ENCODE results near the gene SRRM2.

Gene SRRM2

GRCh38 chr16:2752035-2752849 lies at the start of gene SRRM2:
TSS of gene SRRM2 (plus strand) at chr16:2752638. CDS start at chr16:2756365, 3,727 bp downstream.
- DNase-seq (ENCODE audit: low read depth in 2 of 2) = peak; percentile 86 to 88

- no peak for DNase-seq (ENCODE audit: low read depth in 2 of 2)
These were observed 49.3 kb upstream of the SRRM2 start for GRCh38 chr16:2702871-2703745.

DNA sequence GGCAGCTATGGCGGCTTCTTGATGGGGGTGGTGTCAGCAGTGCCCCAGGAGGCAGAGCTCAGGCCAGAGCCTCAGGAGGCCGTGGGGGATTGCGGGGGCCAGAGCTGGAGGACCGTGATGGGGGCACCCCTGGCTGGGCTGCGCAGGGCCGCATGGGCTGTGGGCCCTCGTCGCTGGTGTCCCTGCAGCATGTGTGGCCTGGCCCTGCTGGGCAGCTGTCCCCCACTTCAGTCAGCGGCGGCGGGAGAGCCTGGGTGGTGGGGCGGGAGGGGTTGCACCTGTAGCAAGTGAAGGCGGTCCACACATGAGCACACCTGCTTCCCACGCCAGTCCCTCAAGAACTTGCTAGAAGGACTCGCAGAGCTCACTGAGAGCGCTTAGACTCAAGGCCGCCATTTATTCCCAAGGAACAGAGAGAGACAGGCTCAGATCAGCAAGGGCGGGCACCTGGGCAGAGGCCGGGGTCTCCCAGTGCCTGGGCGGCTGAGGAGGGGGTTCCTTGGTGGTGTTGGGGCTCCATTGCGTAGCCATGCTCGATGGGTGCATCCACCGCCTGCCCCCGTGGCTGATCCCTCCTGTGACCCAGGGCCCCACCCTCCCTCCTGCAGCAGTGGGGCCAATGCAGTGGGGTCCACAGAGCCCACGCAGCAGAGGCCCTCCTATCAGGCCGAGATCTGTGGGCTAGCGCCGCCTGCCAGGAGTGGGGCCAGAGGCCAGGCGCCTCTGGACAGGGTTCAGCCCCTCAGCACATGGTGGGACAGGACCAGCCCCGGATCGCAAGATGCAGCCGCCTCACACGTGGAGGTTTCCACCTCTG lies 48.1 kb upstream of the SRRM2 start:
- no peak for DNase-seq (ENCODE audit: low read depth in 2 of 2)

GRCh38 chr16:2704983-2705275 lies 47.5 kb upstream of the SRRM2 start:
- no peak for DNase-seq (ENCODE audit: low read depth in 2 of 2)

DNA sequence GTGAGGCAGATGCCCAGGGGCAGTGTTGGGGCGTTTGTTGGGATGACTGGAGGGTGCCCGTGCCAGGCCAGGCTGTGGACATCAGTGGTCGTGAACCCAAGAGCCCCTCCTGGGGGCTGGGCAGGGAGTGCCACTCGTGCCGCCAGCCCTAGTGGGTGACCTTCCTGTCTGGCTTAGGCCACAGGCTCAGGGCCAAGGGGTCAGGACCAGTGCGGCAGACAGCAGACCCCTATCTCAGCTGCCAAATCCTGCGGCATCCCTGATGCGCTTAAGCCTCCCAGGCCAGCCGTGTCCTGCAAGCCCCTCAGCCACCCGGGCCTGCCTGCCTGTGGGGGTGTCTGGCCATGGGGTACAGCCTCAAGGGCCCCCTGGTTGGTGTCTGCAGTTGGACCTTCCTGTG lies 47.1 kb upstream of the SRRM2 start:
- DNase-seq (ENCODE audit: low read depth in 2 of 2) = no peak

- no peak for DNase-seq (ENCODE audit: low read depth in 2 of 2)
These were observed 46.4 kb upstream of the SRRM2 start for GRCh38 chr16:2706085-2706484.

DNA sequence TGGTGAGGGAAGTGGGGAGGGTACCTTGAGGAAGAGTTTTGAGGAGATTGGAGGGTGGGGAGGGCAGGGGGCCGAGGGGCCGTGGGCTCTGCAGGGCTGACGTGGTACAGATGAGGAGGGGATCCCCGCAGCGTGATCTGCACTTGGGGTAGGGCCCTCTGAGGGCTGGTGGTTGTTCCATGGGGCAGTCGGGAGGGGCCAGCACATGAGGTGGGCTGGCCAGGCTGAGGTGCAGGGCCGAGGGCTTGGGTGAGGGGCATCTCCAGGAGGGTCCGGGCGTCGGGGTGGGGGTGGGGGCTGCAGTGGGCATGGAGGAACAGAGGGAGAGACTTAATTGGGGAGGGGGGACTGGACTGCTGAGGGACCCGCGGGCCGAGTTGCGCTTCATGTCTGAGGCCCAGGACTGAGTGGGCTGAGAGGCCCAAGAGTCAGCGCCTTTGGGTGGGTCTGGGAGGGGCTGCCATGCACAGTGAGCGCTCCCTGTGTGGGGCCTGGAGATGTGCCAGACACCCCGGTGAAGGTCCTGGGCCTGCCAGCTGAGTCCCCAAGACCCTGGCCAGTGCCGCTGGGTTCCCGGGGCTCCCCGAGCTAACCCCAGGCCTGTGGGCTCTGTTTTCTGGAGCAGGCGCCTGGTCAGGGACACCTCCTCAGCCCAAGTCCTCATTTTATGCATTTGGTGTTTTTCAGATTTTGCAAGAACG lies 45.7 kb upstream of the SRRM2 start:
- no peak for DNase-seq (ENCODE audit: low read depth in 2 of 2)

- DNase-seq (ENCODE audit: low read depth in 2 of 2) = no peak
These were observed 44.8 kb upstream of the SRRM2 start for GRCh38 chr16:2707368-2708289.

DNA sequence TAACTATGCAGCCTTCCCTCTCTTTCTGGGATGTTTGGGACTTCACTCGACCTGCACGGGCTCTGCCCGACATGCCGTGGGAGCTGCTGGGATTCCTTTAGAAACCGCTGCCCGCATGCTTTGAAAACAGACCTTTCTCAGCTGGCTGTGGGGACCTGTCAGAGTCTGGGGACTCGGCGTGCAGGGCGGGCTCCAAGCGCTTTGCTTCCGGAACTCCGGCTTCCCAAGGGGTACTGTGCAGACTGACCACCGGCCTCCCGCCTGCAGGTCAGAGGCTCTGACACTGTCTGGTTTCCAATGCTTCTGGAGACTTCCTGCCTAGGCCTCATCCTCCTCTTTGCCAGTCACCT lies 44.2 kb upstream of the SRRM2 start:
- DNase-seq (ENCODE audit: low read depth in 2 of 2) = no peak

DNA sequence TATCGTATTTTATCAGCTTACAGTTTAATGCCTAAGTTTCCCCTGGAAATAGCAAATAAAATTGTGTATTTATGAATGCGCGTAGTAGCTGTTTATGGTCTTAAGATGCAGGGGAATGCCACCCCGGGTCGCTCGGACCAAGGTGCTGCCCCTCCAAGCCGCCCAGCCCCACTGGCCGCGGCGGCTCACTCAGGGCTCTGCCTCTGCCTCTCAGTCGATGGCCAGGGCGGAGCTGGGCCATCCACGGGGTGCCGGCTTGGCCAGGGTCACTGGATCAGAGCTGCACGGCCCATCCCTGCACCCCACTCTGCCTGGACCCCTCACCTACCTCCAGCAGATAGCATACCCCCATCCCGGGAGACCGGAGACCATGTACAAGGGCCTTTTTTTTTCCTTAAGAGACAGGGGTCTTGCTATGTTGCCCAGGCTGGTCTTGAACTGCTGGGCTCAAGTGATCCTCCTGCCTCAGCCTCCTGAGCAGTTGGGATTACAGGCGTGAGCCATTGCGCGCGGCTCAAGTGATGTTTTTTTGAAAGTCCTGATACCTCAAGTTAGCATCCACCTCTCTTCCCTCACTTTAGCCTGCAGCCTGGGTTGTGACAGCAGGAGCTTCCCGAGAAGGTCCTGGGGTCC lies 43.4 kb upstream of the SRRM2 start:
- DNase-seq (ENCODE audit: low read depth in 2 of 2) = no peak

DNA sequence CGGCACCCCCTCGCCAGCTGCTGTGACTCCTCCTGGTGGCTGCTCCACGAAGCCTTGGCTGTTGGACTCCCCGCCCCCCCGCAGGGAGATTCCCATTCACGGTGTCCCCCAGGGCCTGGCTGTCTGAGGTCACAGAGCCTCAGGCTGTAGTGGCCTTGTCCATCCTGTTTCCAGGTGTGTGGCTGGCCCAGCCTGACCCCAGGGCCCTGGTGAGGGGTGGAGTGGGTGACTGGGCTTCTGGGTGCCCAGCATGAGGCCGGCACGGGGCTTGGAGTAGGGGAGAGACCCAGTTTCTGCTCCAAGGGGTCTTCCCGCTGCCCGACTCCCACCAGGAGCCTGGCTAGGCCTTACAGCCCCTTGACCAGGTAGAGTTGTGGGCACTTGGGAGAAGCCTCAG lies 42.9 kb upstream of the SRRM2 start:
- no peak for DNase-seq (ENCODE audit: low read depth in 2 of 2)

DNA sequence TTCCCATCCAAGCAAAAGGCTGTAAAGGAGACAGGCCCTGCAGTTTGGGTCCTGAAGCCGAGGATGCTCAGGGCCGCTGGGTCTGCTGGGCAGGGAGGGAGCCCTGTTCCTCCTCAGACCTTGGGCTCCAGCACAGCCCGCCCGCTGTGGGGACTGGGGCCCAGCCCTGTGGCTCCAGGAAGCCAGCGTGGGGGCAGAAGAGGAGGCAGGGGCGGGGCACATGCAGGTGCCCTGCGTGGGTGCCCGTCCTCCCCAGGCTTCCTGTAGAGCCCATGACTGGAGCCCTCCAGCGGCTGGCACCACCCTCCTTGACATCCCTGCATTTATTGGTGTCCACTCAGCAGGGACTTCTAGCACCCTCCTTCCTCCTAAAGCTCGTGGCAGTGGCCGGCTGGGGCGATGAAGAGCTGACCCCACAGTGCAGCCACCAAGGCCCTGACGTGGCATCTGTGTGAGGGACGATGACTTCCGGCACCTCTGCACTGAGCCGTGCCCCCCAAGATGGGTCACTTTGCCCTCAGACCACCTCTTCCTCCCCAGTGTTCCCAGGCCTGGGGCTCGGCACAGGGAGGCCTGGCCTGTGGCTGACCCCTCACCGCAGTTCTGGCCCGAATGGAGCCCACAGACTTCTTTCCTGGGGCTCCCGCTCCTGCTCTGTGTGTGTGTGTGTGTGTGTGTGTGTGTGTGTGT lies 42.3 kb upstream of the SRRM2 start:
- DNase-seq (ENCODE audit: low read depth in 2 of 2) = no peak

GRCh38 chr16:2710711-2711231 lies 41.7 kb upstream of the SRRM2 start:
- no peak for DNase-seq (ENCODE audit: low read depth in 2 of 2)

GRCh38 chr16:2711370-2712062 lies 40.9 kb upstream of the SRRM2 start:
- DNase-seq (ENCODE audit: low read depth in 2 of 2) = no peak

GRCh38 chr16:2712063-2712441 lies 40.4 kb upstream of the SRRM2 start:
- DNase-seq (ENCODE audit: low read depth in 2 of 2) = no peak

- no peak for DNase-seq (ENCODE audit: low read depth in 2 of 2)
These were observed 39.9 kb upstream of the SRRM2 start for GRCh38 chr16:2712546-2712945.

DNA sequence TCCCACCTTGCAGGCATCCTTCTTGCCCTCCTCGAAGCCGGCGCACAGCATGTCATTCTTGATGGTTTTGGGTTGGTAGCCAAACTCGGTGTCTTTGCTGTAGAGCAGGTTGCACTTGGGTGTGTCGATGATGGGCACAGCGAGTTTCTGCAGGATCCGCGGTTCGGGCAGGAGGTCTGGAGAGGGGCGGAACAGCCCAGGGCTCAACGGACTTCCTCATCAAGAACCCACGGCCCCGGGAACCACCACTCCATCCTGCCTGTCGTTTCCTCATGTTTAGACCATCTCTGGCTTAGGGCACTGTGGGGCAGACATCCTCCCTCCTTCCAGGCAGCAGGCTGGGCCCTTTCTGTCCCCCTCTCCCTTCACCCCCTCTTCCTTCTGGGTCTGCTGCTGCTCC lies 38.9 kb upstream of the SRRM2 start:
- DNase-seq (ENCODE audit: low read depth in 2 of 2) = no peak

DNA sequence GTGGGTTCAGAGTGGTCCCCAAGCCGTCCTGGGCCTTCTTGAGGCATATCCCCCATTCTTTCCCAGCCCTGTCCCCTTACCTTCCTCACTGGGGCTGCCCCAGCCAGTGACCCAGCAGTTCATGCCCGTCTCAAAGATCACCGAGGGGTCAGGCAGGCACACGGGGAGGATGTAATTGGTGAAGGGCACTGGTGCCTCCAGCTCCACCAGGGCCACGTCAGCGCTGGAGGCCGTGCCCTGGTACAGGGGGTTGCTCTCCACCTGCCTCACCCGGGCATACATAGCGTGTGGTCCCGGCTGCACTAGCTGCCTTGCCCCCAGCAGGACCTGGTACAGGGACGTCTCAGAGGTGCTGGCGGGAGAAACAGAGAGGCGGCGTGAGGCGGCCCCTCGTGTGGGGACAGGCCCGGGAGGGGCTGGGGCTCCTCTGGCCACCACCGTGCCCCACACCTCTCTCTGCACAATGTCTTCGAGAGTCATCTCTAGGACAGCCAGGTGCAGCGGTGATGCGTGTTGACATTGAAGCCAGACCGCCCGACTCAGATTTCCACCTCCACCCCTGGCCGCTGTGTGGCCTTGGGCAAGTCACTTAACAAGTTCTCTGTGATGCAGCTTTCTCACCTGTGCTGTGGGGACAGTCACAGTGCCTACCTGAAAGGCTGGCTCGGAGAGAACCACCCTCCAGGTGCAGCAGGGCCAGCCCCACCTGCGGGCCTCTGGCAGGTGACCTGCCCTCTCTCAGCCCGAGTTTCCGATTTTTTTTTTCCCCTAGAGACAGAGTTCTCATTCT lies 38.3 kb upstream of the SRRM2 start:
- DNase-seq (ENCODE audit: low read depth in 2 of 2) = no peak
